Measurements from ENCODE around the gene CASK.
"Not testable (repeated sequence)": the region's sequence is repeated elsewhere in the genome, so short reads cannot be mapped to it uniquely, and the experiment has no call there.

The CASK gene

GRCh38 chrX:41543025-41543424 is 380.3 kb downstream of the CASK start:
- DNase-seq, result no peak

DNA sequence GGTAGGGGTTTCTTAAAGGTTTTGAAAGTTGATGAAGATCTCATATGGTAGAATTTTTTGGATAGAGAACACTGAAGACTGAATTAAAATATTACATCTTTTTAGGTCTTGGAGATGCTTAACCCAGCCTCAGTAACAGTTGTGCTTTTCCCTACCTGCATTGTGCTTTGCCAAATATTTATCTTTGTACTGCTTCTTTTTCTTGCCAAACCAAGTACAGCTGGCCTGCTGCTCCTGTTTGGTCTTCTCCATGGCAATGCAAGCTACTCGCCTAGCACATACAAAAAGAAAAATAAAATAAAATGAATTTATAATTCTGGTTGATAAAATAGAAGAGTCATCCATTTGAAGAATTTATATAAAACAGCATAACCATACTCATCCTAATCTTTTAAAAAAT is 380.8 kb downstream of the CASK start:
- no peak for DNase-seq

GRCh38 chrX:41542135-41542534 is 381.2 kb downstream of the CASK start:
- DNase-seq, result no peak

- DNase-seq, result no peak
Observed at GRCh38 chrX:41541386-41541785, 382.0 kb downstream of the CASK start.

DNA sequence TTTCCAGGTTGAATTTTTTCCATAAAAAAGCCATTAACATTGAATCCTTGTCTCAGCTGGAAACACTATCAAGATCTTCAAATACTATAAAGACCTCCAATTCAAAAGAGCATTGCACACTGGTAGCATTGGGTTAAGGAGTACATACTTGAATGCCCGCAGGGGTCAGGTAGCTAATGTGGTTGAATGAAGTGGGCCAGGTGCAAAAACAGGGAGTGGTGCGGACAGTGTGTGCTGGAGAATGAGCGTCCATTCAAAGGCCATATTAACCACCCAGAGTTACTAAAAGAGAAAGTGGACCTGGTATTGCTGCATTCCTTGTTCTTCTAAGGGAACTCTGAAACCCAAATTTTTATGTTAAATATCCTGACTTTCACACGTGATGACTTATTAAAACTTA is 384.6 kb downstream of the CASK start:
- no peak for DNase-seq

GRCh38 chrX:41530085-41530484 is 393.3 kb downstream of the CASK start:
- no peak for DNase-seq

DNA sequence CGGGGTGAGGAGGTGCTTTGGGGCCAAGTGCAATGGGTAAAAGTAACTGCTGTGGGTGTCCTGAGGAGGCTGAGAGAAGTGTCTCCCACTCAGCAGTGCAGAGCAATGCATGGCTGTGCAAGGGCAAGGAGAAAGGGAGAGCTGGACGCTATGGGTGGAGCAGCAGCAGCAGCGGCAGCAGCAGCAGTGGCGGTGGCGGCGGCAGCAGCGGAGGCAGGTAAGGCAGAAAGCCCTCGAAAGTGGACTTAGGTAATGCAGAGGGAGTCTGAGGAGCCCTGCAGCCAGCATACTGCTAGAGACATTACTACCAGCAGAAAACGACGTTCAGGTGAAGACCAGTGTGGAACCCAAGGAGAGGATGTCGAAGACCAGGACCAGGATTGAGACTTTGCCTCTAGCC is 394.1 kb downstream of the CASK start:
- DNase-seq, result no peak

GRCh38 chrX:41528784-41529183 is 394.6 kb downstream of the CASK start:
- DNase-seq, result no peak

GRCh38 chrX:41526925-41527324 is 396.4 kb downstream of the CASK start:
- no peak for DNase-seq

GRCh38 chrX:41526271-41526670 is 397.1 kb downstream of the CASK start:
- no peak for DNase-seq

GRCh38 chrX:41522671-41523070 is 400.7 kb downstream of the CASK start:
- DNase-seq, result no peak

GRCh38 chrX:41522081-41522480 is 401.3 kb downstream of the CASK start:
- no peak for DNase-seq

GRCh38 chrX:41519468-41519867 is 403.9 kb downstream of the CASK start:
- DNase-seq, result no peak

- no peak for DNase-seq
Observed at GRCh38 chrX:41518841-41519220, 404.5 kb downstream of the CASK start.

DNA sequence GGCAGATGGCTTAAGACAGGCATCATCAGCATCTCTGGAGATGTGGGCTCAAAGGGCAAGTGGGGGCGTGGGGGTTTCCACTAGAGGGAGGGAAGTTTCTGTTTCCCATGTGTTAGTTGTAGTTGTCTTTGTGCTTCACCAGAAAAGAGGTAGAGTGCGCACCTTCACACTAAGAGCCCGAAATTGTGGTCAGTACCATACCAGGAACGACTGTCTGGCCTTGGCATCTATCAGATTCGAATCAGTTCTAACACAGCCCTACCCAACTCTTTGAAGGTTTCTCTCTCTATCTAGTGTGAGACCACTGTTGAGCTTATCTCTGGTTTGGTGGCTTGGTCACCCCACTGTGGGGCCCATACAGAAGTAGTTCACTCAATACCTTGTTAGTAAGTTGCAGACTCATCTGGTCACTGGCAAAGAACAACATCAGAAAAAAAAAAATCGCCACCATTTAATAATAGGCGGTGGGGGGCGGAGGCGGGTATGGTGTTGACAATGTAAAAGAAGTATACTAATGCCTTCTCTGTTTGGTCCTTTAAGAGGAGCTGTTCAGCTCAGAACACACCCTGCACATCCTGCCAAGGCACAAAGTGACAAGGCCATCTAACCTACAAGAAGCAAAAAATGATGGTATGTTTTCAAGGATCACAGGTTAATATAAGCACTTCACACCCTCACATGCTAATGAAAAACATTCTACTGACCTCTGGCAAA is 405.1 kb downstream of the CASK start:
- DNase-seq, result no peak

GRCh38 chrX:41516999-41517765 is 406.2 kb downstream of the CASK start:
- DNase-seq, result no peak

DNA sequence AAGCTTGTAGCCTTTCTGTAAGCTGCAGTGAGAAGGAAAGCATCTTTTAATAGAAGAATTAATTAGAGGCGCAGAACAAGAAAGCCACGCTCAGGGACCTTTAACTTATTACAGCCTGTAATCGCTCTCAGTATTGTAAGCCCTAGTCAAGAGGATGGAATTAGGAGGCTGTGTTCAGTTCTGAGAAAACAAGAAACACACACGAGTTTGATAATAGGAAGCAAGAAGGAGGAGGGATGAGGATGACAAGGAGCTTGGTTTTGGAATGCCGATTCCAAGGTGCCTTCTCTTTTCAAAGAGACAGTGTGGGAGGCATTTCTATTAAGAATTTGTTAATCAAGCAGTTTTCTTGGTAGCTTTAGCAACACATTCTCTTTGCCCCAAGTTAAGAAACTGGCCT is 406.9 kb downstream of the CASK start:
- DNase-seq, result no peak

- DNase-seq, result no peak
Observed at GRCh38 chrX:41515376-41515775, 408.0 kb downstream of the CASK start.

- no peak for DNase-seq
Observed at GRCh38 chrX:41514179-41514578, 409.2 kb downstream of the CASK start.

- DNase-seq, result not testable (repeated sequence)
Observed at GRCh38 chrX:41512853-41513252, 410.5 kb downstream of the CASK start.

- no peak for DNase-seq
Observed at GRCh38 chrX:41512394-41512793, 411.0 kb downstream of the CASK start.

- DNase-seq, result no peak
Observed at GRCh38 chrX:41507919-41508318, 415.4 kb downstream of the CASK start.

DNA sequence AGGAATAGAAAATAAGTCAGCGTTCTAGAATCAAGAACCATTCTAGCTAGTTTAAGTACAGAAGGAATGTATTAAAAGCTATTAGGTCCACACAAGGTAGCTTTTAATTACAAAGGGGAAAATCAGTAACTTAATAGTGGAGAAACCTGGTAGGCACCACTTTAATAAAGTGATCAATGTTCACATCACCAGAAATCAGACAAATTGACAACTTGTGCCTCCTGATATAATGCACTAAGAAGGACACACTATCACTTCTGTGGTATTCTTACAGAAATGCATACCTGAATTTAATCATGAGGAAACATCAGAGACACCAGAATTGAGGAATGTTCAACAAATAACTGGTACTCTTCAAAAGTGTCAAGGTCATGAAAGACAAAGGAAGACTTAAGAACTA is 421.4 kb downstream of the CASK start:
- DNase-seq, result no peak

DNA sequence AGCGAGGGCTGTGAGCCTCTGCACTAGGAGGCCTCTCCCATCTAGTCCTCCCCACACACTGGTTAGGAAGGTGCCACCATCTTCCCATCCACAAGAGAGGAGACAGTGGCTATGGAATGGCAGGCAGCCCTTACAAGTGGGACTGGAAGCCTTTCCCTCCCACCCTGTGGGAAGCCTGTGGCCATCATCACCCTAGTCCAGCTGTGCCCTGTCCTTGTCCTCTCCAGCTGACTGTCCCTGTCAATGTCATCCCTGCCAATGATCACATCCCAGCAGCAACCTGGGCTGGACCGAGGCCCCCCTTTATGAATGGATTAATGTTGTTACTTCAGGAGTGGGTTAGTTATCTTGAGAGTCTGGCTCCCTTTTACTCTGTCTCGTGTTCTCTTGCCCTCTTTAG is 423.4 kb downstream of the CASK start:
- DNase-seq, result no peak

GRCh38 chrX:41499195-41499594 is 424.2 kb downstream of the CASK start:
- DNase-seq, result no peak

Data from SW 1271 (cell line).